ENCODE data around the gene KCNQ2. TPM values are rescaled to one million over a fixed set of nuclear protein-coding genes. Genes with fewer than 3 reads are reported as not detected.
A peak's percentile ranks its signal among the peaks of the same experiment; 100 is the strongest.

The KCNQ2 gene
- total and polyA plus RNA-seq, 2 experiments from 2014 or later, result 68.5 to 92.4 TPM

- H3K4me3 ChIP-seq, result peak overlapping the region; percentile 45; the same call in 1 of the 2 replicates
- peak; percentile 87 for DNase-seq (ENCODE audit: low spot score)
- H3K36me3 Mint-ChIP-seq (ENCODE audit: low read depth), result peaks cover 17% of the 10 kb centered on the region
- TF ChIP-seq, protein P1, sequence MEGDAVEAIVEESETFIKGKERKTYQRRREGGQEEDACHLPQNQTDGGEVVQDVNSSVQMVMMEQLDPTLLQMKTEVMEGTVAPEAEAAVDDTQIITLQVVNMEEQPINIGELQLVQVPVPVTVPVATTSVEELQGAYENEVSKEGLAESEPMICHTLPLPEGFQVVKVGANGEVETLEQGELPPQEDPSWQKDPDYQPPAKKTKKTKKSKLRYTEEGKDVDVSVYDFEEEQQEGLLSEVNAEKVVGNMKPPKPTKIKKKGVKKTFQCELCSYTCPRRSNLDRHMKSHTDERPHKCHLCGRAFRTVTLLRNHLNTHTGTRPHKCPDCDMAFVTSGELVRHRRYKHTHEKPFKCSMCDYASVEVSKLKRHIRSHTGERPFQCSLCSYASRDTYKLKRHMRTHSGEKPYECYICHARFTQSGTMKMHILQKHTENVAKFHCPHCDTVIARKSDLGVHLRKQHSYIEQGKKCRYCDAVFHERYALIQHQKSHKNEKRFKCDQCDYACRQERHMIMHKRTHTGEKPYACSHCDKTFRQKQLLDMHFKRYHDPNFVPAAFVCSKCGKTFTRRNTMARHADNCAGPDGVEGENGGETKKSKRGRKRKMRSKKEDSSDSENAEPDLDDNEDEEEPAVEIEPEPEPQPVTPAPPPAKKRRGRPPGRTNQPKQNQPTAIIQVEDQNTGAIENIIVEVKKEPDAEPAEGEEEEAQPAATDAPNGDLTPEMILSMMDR (conservative IDR thresholded peaks at IDR 0.05; ENCODE audit: low read depth in 2 of 2), result peak; percentile 84 to 91
- TF ChIP-seq ZNF114 (CRISPR knock-in tag; IDR thresholded peaks at IDR 0.05) (no peak), NANOG (IDR thresholded peaks at IDR 0.05; ENCODE audit: borderline replicate concordance) (no peak), CREB1 (CRISPR knock-in tag; IDR thresholded peaks at IDR 0.05; ENCODE audit: low read depth) (peak; percentile 46), EZH2phosphoT487 (IDR thresholded peaks at IDR 0.05; ENCODE audit: unreplicated experiment) (no peak), ZNF331 (CRISPR knock-in tag; IDR thresholded peaks at IDR 0.05; ENCODE audit: low read depth) (no peak), ZNF462 (CRISPR knock-in tag; IDR thresholded peaks at IDR 0.05) (no peak), JUNB (IDR thresholded peaks at IDR 0.05; ENCODE audit: unreplicated experiment) (no peak), ETS1 (IDR thresholded peaks at IDR 0.05) (no peak)
- no peaks in the 10 kb centered on the region for H3K79me2 ChIP-seq (replicated peaks; ENCODE audit: insufficient read depth)
- H3K9me2 ChIP-seq (ENCODE audit: insufficient read depth), result 0 out of 2 replicates have a peak, but pooled peaks cover 5% of the 10 kb centered on the region
- H3K4me2 ChIP-seq, result peak overlapping the region; percentile 81
- peaks cover 36% of the 10 kb centered on the region for H3K27me3 ChIP-seq (ENCODE audit: insufficient read depth)
- peak overlapping the region; percentile 49; the same call in 2 of the 3 replicates for H3K4me3 Mint-ChIP-seq
- peaks cover 31% of the 10 kb centered on the region for H3K27me3 Mint-ChIP-seq (ENCODE audit: insufficient read depth, low read depth, poor library complexity)
- H2AFZ ChIP-seq, result peak overlapping the region; percentile 91; the same call in 1 of the 2 replicates
- H3K27ac ChIP-seq (ENCODE audit: low read depth), result no peak overlapping the region
- H3K9me3 Mint-ChIP-seq, result peaks cover 3% of the 10 kb centered on the region; the same call in 1 of the 3 replicates
- peak; percentile 68 for ATAC-seq
- no peaks in the 10 kb centered on the region for H3K36me3 ChIP-seq (ENCODE audit: insufficient read depth)
- no peak overlapping the region for H3K27ac Mint-ChIP-seq
- peaks cover 14% of the 10 kb centered on the region; the same call in 1 of the 2 replicates for H3K4me1 ChIP-seq (ENCODE audit: insufficient read depth)
- H3F3A ChIP-seq (replicated peaks; ENCODE audit: low read depth), result no peaks in the 10 kb centered on the region
- no peaks in the 10 kb centered on the region for H4K20me1 ChIP-seq (replicated peaks; ENCODE audit: insufficient read depth)
- peaks cover 3% of the 10 kb centered on the region; the same call in 2 of the 3 replicates for H3K4me1 Mint-ChIP-seq
Observed at GRCh38 chr20:63495741-63496595, 23.5 kb upstream of the KCNQ2 start.

Measured in GM23338 (cell line).